PFSK-1 (cell line): ENCODE measurements around the gene CCDC169. TPM values are rescaled to one million over a fixed set of nuclear protein-coding genes. Genes with fewer than 3 reads are reported as not detected.

Experiments used
- FOXP2 ChIP-seq: optimal IDR thresholded peaks from 2 replicates; pipeline ENCODE3; 2011; ENCODE audit warnings: borderline replicate concordance, control low read depth, inconsistent platforms; ENCODE audit not compliant: insufficient read depth; ENCODE audit errors: extremely low read length, extremely low read depth
- POLR2AphosphoS5 ChIP-seq: IDR thresholded peaks from 2 replicates; pipeline ENCODE4 v1.6.1; 2012; ENCODE audit warnings: low read depth, mild to moderate bottlenecking, control low read depth, low read length, moderate library complexity
- REST ChIP-seq, 2 experiments: IDR thresholded peaks; 2 replicates each; pipeline versions ENCODE4 v1.6.1 to v1.8.0; 2011 to 2012; ENCODE audit warnings: low read depth in 2 of 2, low read length in 2 of 2, control low read depth in 1 of 2, inconsistent platforms in 1 of 2, mild to moderate bottlenecking in 1 of 2, moderate library complexity in 1 of 2; ENCODE audit not compliant: insufficient read depth in 1 of 2
- SIN3A ChIP-seq: IDR thresholded peaks from 2 replicates; pipeline ENCODE4 v1.6.1; 2012; ENCODE audit warnings: mild to moderate bottlenecking, low read length, moderate library complexity, borderline replicate concordance; ENCODE audit not compliant: insufficient read depth
- TAF1 ChIP-seq: IDR thresholded peaks from 2 replicates; pipeline ENCODE4 v1.6.1; 2012; ENCODE audit warnings: low read length, control low read depth, borderline replicate concordance; ENCODE audit not compliant: insufficient read depth
- polyA plus RNA-seq: library from polyadenylated mRNA; unstranded; fragments of >200 nt; gene quantifications from one replicate; pipeline ENCODE4 v1.2.1, GENCODE V29; 2012; ENCODE audit warnings: low read depth, missing spikeins; ENCODE audit not compliant: insufficient read length

CCDC169 gene
- not detected for polyA plus RNA-seq

DNA sequence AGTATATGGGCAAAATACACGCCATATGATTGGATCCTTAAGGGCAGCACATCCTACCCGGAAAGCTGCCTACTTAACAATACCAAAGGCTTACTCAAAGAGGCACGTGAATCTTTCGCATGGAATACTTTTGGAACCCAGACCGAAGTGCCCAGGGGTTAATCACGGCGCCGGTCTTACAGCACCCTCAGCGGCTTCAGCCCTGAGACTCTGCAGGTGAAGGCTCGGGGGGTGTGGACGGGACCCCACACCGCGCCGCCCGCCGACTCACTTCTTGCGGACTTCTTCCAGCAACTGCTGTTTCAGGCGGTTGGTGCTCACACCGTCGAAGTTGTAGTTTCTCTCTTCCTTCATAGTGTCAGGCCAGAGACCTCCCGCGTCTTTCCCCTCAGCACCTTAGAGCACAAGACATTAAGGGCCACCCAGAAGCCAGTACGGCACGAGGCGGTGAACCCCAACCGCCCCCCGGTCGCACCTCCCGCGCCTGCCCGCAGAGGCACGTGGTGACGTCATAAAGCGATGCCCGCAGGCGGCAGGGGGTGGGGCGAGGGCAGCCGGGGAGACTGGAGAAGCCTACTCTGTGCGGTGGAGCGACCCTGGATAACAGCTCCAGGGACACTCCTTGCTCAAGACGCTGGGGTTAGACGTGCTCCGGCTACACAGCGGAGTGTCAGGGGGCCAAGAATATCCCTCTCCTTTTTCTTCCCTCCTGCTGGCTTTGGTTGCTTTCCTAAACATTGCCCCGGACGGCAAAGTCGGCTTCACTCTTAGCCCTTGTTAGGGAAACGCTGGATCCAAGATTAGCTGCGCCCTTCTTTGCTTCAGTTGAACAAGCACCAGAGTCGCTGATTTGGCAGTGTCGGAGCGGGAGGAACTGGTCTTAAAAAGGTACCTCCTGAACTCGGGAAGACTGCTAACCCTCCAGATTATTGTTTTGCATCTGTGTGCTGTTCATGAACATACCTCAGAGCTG, at the start of gene CCDC169:
Gene CCDC169, minus strand, starts transcription at position 449 of the 973 bp plus-strand sequence. Its CDS starts 95 bp downstream, at position 354.
- TF ChIP-seq POLR2AphosphoS5: no peak
- TF ChIP-seq TAF1: no peak
- TF ChIP-seq SIN3A: no peak
- TF ChIP-seq REST (IDR thresholded peaks at IDR 0.05; ENCODE audit: insufficient read depth in 1 of 2, low read depth in 2 of 2, low read length in 2 of 2): no peak
- TF ChIP-seq FOXP2: no peak

DNA sequence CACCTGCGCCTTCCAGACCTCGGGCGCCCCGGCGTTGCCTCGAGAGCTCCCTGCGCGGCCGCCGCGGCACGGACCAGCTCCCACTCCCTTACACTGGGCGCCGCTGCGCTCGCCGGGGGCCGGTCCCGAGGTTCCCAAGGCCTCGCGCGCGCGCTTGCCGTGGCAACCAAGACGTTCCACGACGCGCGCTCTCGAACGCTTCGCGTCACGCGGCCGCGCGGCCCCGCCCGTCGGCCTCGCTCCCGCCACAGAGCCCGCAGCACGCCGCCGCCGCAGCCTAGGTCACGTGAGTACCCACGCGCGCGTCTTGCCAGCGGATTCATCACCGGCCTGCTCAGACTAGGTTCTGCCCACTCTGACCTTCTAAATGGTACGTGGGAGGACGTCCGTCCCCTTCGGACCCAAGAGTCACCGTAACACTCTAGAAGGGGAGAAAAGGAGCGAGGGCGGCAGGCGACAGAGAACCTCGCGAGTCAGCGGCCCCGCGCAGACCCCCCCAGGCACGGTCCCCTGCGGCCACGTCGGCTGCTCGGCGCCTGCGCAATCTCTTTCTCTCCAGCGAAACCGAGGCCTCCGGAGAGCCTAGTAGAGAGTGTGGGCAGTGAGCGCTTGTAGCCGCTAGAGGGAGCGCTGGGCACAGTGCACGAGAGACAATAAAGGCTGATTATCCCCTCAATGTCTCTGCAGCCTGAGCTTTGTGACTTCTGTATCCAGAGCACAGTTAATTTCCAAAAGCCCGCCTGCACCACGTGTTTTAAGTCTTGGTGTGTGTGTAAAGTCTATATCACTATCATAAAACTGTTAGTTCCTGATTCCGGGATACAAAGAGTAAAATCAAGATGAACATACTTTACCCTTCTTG, 48.8 kb upstream of the CCDC169 start, which contains the start of gene SPART:
Gene SPART, minus strand, starts transcription at position 173 of the 862 bp plus-strand sequence. CDS start 10,564 bp downstream, outside the sequence.
- no peak for TF ChIP-seq FOXP2
- no peak for TF ChIP-seq TAF1
- no peak for TF ChIP-seq REST (IDR thresholded peaks at IDR 0.05; ENCODE audit: insufficient read depth in 1 of 2, low read depth in 2 of 2, low read length in 2 of 2)
- no peak for TF ChIP-seq SIN3A
- no peak for TF ChIP-seq POLR2AphosphoS5

- TF ChIP-seq SIN3A (no peak), REST (IDR thresholded peaks at IDR 0.05; ENCODE audit: insufficient read depth in 1 of 2, low read depth in 2 of 2, low read length in 2 of 2) (no peak), TAF1 (no peak), FOXP2 (no peak), POLR2AphosphoS5 (no peak)
Observed at GRCh38 chr13:36345438-36346221, 48.0 kb upstream of the CCDC169 start.

- TF ChIP-seq SIN3A: no peak
- no peak for TF ChIP-seq REST (IDR thresholded peaks at IDR 0.05; ENCODE audit: insufficient read depth in 1 of 2, low read depth in 2 of 2, low read length in 2 of 2)
- no peak for TF ChIP-seq TAF1
- TF ChIP-seq POLR2AphosphoS5: no peak
- no peak for TF ChIP-seq FOXP2
Observed at GRCh38 chr13:36344886-36345437, 47.3 kb upstream of the CCDC169 start.
